ENCODE results near the gene KRT20.

KRT20 gene

GRCh38 chr17:40833882-40834281 is 51.2 kb downstream of the KRT20 start:
- no peak overlapping the region for H2AFZ ChIP-seq (ENCODE audit: low read depth, low read length)
- H3K79me2 ChIP-seq (ENCODE audit: insufficient read depth, low read length), result no peaks in the 10 kb centered on the region
- DNase-seq (no peak), ATAC-seq (ENCODE audit: insufficient read depth, low read depth) (no peak)
- H3K27ac ChIP-seq (ENCODE audit: low read length), result no peak overlapping the region
- no peaks in the 10 kb centered on the region for H3K9me3 ChIP-seq (ENCODE audit: insufficient read depth, low read length, severe bottlenecking)
- H3K4me3 ChIP-seq (ENCODE audit: low read depth in 1 of 2, low read length in 2 of 2), result no peak overlapping the region
- no peak overlapping the region for H3K9ac ChIP-seq (ENCODE audit: low read depth, low read length)
- H3K4me1 ChIP-seq (ENCODE audit: insufficient read depth, low read length), result no peaks in the 10 kb centered on the region
- H3K36me3 ChIP-seq (ENCODE audit: insufficient read depth, low read length), result peaks cover 6% of the 10 kb centered on the region; the same call in 1 of the 2 replicates
- no peaks in the 10 kb centered on the region for H3K27me3 ChIP-seq (ENCODE audit: insufficient read depth, low read length, poor library complexity)
- H3K4me2 ChIP-seq (ENCODE audit: insufficient read depth, low read length), result no peak overlapping the region
- TF ChIP-seq EZH2 (IDR thresholded peaks at IDR 0.05; ENCODE audit: borderline replicate concordance, low read depth, low read length, severe bottlenecking) (no peak), CTCF (IDR thresholded peaks at IDR 0.05; ENCODE audit: borderline replicate concordance, extremely low read depth, low read length, poor library complexity, severe bottlenecking) (no peak)
- H4K20me1 ChIP-seq (ENCODE audit: insufficient read depth, low read length), result no peaks in the 10 kb centered on the region

GRCh38 chr17:40832840-40833239 is 52.2 kb downstream of the KRT20 start:
- no peaks in the 10 kb centered on the region for H3K9me3 ChIP-seq (ENCODE audit: insufficient read depth, low read length, severe bottlenecking)
- DNase-seq (no peak), ATAC-seq (ENCODE audit: insufficient read depth, low read depth) (no peak)
- H2AFZ ChIP-seq (ENCODE audit: low read depth, low read length), result no peak overlapping the region
- H3K9ac ChIP-seq (ENCODE audit: low read depth, low read length), result no peak overlapping the region
- no peaks in the 10 kb centered on the region for H3K4me1 ChIP-seq (ENCODE audit: insufficient read depth, low read length)
- TF ChIP-seq EZH2 (IDR thresholded peaks at IDR 0.05; ENCODE audit: borderline replicate concordance, low read depth, low read length, severe bottlenecking), result no peak
- TF ChIP-seq CTCF (IDR thresholded peaks at IDR 0.05; ENCODE audit: borderline replicate concordance, extremely low read depth, low read length, poor library complexity, severe bottlenecking), result no peak
- no peaks in the 10 kb centered on the region for H4K20me1 ChIP-seq (ENCODE audit: insufficient read depth, low read length)
- no peaks in the 10 kb centered on the region for H3K79me2 ChIP-seq (ENCODE audit: insufficient read depth, low read length)
- peaks cover 6% of the 10 kb centered on the region; the same call in 1 of the 2 replicates for H3K36me3 ChIP-seq (ENCODE audit: insufficient read depth, low read length)
- H3K27ac ChIP-seq (ENCODE audit: low read length), result no peak overlapping the region
- H3K27me3 ChIP-seq (ENCODE audit: insufficient read depth, low read length, poor library complexity), result no peaks in the 10 kb centered on the region
- no peak overlapping the region for H3K4me2 ChIP-seq (ENCODE audit: insufficient read depth, low read length)
- H3K4me3 ChIP-seq (ENCODE audit: low read depth in 1 of 2, low read length in 2 of 2), result no peak overlapping the region

- no peak overlapping the region for H3K9ac ChIP-seq (ENCODE audit: low read depth, low read length)
- no peaks in the 10 kb centered on the region for H4K20me1 ChIP-seq (ENCODE audit: insufficient read depth, low read length)
- no peaks in the 10 kb centered on the region for H3K9me3 ChIP-seq (ENCODE audit: insufficient read depth, low read length, severe bottlenecking)
- no peak overlapping the region for H3K4me2 ChIP-seq (ENCODE audit: insufficient read depth, low read length)
- H3K4me3 ChIP-seq (ENCODE audit: low read depth in 1 of 2, low read length in 2 of 2), result no peak overlapping the region
- no peak overlapping the region for H2AFZ ChIP-seq (ENCODE audit: low read depth, low read length)
- TF ChIP-seq EZH2 (IDR thresholded peaks at IDR 0.05; ENCODE audit: borderline replicate concordance, low read depth, low read length, severe bottlenecking), result no peak
- TF ChIP-seq CTCF (IDR thresholded peaks at IDR 0.05; ENCODE audit: borderline replicate concordance, extremely low read depth, low read length, poor library complexity, severe bottlenecking), result no peak
- ATAC-seq (ENCODE audit: insufficient read depth, low read depth) (no peak), DNase-seq (no peak)
- no peaks in the 10 kb centered on the region; the same call in 1 of the 2 replicates for H3K4me1 ChIP-seq (ENCODE audit: insufficient read depth, low read length)
- H3K27ac ChIP-seq (ENCODE audit: low read length), result no peak overlapping the region
- no peaks in the 10 kb centered on the region for H3K27me3 ChIP-seq (ENCODE audit: insufficient read depth, low read length, poor library complexity)
- H3K79me2 ChIP-seq (ENCODE audit: insufficient read depth, low read length), result 0 out of 2 replicates have a peak, but pooled peaks cover 2% of the 10 kb centered on the region
- peaks cover 6% of the 10 kb centered on the region; the same call in 1 of the 2 replicates for H3K36me3 ChIP-seq (ENCODE audit: insufficient read depth, low read length)
Observed at GRCh38 chr17:40830085-40830776, 54.8 kb downstream of the KRT20 start.
